Osteocyte (in vitro differentiated cells): ENCODE data around the gene PSPH. TPM values are rescaled to one million over a fixed set of nuclear protein-coding genes. Genes with fewer than 3 reads are reported as not detected.
A peak's percentile ranks its signal among the peaks of the same experiment; 100 is the strongest.

Experiments used
- DNase-seq: peaks from one replicate; pipeline ENCODE4 v3.0.0; 2021; ENCODE audit warnings: mixed read lengths; ENCODE audit not compliant: unreplicated experiment; ENCODE audit errors: extremely low spot score
- H3K27ac Mint-ChIP-seq: one replicate; pipeline ENCODE4 v1.8.0; 2021; ENCODE audit warnings: mild to moderate bottlenecking, mixed read lengths; ENCODE audit not compliant: unreplicated experiment
- H3K27me3 Mint-ChIP-seq: one replicate; pipeline ENCODE4 v1.8.0; 2021; ENCODE audit warnings: mixed read lengths; ENCODE audit not compliant: unreplicated experiment
- H3K36me3 Mint-ChIP-seq: one replicate; pipeline ENCODE4 v1.8.0; 2021; ENCODE audit warnings: mixed read lengths; ENCODE audit not compliant: unreplicated experiment
- H3K4me1 Mint-ChIP-seq: one replicate; pipeline ENCODE4 v1.8.0; 2021; ENCODE audit warnings: mixed read lengths; ENCODE audit not compliant: unreplicated experiment
- H3K4me3 Mint-ChIP-seq: one replicate; pipeline ENCODE4 v1.8.0; 2021; ENCODE audit warnings: mild to moderate bottlenecking, moderate library complexity, mixed read lengths; ENCODE audit not compliant: unreplicated experiment
- H3K9me3 Mint-ChIP-seq: one replicate; pipeline ENCODE4 v1.8.0; 2021; ENCODE audit warnings: mixed read lengths; ENCODE audit not compliant: unreplicated experiment
- total RNA-seq: library from RNA; stranded (reverse); gene quantifications from 2 replicates; pipeline ENCODE4 v1.2.1, GENCODE V29; 2021
- TF ChIP-seq, protein P1 (sequence below): fragments of 200-600 bp; sonication (generic); IDR thresholded peaks from 2 replicates; pipeline ENCODE4 v1.5.0; 2021; ENCODE audit warnings: antibody characterized with exemption, mild to moderate bottlenecking, moderate library complexity

The PSPH gene
- total RNA-seq, 1 donor from 2014 or later: 33.6 TPM

DNA sequence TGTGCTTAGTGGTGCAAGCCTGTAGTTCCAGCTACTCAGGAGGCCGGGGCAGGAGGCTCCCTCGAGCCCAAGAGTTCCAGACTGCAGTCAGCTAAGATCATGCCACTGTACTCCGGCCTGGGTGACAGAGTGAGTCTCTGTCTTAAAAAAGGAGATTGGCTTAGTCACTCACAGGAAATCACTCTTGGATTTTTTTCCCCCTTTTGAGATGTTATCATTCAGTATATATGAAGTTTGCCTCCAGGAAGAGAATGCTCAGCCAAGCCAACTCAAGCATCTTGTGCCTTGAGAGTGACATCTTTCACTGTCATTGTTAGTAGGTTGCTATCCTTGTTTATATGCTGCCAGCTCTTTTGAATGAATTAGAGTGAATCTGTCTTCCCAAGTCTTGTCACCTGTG is 58.9 kb downstream of the PSPH start:
- Mint-ChIP-seq H3K4me1 (no peaks in the 10 kb centered on the region), H3K4me3 (no peak overlapping the region), H3K27me3 (no peaks in the 10 kb centered on the region), H3K9me3 (no peaks in the 10 kb centered on the region), H3K36me3 (peaks cover 27% of the 10 kb centered on the region), H3K27ac (no peak overlapping the region)
- no peak for DNase-seq
- TF ChIP-seq, protein P1, sequence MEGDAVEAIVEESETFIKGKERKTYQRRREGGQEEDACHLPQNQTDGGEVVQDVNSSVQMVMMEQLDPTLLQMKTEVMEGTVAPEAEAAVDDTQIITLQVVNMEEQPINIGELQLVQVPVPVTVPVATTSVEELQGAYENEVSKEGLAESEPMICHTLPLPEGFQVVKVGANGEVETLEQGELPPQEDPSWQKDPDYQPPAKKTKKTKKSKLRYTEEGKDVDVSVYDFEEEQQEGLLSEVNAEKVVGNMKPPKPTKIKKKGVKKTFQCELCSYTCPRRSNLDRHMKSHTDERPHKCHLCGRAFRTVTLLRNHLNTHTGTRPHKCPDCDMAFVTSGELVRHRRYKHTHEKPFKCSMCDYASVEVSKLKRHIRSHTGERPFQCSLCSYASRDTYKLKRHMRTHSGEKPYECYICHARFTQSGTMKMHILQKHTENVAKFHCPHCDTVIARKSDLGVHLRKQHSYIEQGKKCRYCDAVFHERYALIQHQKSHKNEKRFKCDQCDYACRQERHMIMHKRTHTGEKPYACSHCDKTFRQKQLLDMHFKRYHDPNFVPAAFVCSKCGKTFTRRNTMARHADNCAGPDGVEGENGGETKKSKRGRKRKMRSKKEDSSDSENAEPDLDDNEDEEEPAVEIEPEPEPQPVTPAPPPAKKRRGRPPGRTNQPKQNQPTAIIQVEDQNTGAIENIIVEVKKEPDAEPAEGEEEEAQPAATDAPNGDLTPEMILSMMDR: no peak

- Mint-ChIP-seq H3K4me1 (peaks cover 8% of the 10 kb centered on the region), H3K27ac (no peak overlapping the region), H3K36me3 (peaks cover 43% of the 10 kb centered on the region), H3K27me3 (no peaks in the 10 kb centered on the region), H3K4me3 (no peak overlapping the region), H3K9me3 (no peaks in the 10 kb centered on the region)
- TF ChIP-seq, protein P1: no peak
- no peak for DNase-seq
Observed at GRCh38 chr7:55983537-55983936, 67.7 kb downstream of the PSPH start.

DNA sequence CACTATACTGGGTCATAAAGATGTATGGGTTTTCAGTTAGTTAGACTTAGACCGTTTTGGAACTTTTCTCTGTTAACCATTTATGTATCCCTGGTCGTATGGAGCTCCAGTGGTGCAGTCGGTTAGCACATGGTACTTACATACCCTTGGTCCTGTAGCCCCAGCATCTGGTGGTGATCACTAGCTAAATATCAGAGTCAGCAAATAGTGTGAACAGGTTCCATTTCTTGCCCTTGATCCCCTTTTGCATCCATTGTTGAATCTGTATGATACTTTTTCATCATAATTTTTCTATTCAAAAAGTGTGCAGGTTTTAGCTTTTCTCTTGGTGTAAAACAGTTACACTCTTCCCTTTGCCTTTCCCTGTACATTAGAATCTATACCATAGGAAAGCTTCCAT is 71.0 kb downstream of the PSPH start:
- H3K9me3 Mint-ChIP-seq: no peaks in the 10 kb centered on the region
- TF ChIP-seq, protein P1: no peak
- no peak overlapping the region for H3K27ac Mint-ChIP-seq
- no peaks in the 10 kb centered on the region for H3K27me3 Mint-ChIP-seq
- peaks cover 30% of the 10 kb centered on the region for H3K4me1 Mint-ChIP-seq
- no peak for DNase-seq
- no peak overlapping the region for H3K4me3 Mint-ChIP-seq
- peaks cover 36% of the 10 kb centered on the region for H3K36me3 Mint-ChIP-seq

DNA sequence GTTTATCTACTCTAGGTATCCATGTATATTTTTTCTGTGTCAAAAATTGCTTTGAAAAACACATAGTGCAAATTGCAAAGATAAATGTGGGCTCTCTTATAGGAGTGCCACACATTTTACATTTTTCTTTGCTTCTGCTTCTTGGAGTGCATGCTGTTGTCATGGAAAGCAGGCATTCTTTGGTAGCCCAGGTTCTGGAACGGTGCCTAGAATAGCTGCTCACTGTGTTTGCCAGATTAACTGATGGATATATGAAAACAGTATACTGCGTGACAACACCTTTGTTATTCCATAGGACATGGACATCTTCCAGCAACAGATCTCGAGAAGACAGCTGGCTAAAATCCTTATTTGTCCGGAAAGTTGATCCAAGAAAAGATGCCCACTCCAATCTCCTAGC is 73.4 kb downstream of the PSPH start:
- no peaks in the 10 kb centered on the region for H3K27me3 Mint-ChIP-seq
- peak overlapping the region; percentile 78 for H3K27ac Mint-ChIP-seq
- TF ChIP-seq, protein P1: no peak
- peak overlapping the region; percentile 37 for H3K4me3 Mint-ChIP-seq
- H3K36me3 Mint-ChIP-seq: peaks cover 31% of the 10 kb centered on the region
- no peak for DNase-seq
- H3K4me1 Mint-ChIP-seq: peaks cover 30% of the 10 kb centered on the region
- H3K9me3 Mint-ChIP-seq: no peaks in the 10 kb centered on the region

GRCh38 chr7:55975988-55976633 is 75.1 kb downstream of the PSPH start:
- H3K4me1 Mint-ChIP-seq: peaks cover 30% of the 10 kb centered on the region
- no peak for DNase-seq

More at GRCh38 chr7:55975988-55976633, 75.1 kb downstream of the PSPH start:
- H3K27ac Mint-ChIP-seq: no peak overlapping the region
- H3K9me3 Mint-ChIP-seq: no peaks in the 10 kb centered on the region
- H3K36me3 Mint-ChIP-seq: peaks cover 26% of the 10 kb centered on the region
- H3K27me3 Mint-ChIP-seq: no peaks in the 10 kb centered on the region
- TF ChIP-seq, protein P1: no peak
- H3K4me3 Mint-ChIP-seq: no peak overlapping the region
